GM13976 (cell line): ENCODE data around the gene MTG2.
A peak's percentile ranks its signal among the peaks of the same experiment; 100 is the strongest.

Experiments
- DNase-seq: peaks from one replicate; pipeline ENCODE4 v3.0.0; 2012; ENCODE audit warnings: low spot score
- in situ Hi-C: fragments of 300-500 bp; cut with MboI; formaldehyde crosslinking; loops from one replicate; pipeline ENCODE4 v1.12.0; 2022; ENCODE audit warnings: low sequenced_read_pairs, mixed read lengths, inconsistent platforms; ENCODE audit not compliant: unreplicated experiment
- TF ChIP-seq, protein P1 (sequence below): IDR thresholded peaks from 2 replicates; pipeline ENCODE4 v1.5.1; 2012; ENCODE audit warnings: borderline replicate concordance, mild to moderate bottlenecking; ENCODE audit not compliant: insufficient read depth; ENCODE audit errors: extremely low read depth, missing control alignments, control extremely low read depth

The MTG2 gene, protein sequence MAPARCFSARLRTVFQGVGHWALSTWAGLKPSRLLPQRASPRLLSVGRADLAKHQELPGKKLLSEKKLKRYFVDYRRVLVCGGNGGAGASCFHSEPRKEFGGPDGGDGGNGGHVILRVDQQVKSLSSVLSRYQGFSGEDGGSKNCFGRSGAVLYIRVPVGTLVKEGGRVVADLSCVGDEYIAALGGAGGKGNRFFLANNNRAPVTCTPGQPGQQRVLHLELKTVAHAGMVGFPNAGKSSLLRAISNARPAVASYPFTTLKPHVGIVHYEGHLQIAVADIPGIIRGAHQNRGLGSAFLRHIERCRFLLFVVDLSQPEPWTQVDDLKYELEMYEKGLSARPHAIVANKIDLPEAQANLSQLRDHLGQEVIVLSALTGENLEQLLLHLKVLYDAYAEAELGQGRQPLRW

DNA sequence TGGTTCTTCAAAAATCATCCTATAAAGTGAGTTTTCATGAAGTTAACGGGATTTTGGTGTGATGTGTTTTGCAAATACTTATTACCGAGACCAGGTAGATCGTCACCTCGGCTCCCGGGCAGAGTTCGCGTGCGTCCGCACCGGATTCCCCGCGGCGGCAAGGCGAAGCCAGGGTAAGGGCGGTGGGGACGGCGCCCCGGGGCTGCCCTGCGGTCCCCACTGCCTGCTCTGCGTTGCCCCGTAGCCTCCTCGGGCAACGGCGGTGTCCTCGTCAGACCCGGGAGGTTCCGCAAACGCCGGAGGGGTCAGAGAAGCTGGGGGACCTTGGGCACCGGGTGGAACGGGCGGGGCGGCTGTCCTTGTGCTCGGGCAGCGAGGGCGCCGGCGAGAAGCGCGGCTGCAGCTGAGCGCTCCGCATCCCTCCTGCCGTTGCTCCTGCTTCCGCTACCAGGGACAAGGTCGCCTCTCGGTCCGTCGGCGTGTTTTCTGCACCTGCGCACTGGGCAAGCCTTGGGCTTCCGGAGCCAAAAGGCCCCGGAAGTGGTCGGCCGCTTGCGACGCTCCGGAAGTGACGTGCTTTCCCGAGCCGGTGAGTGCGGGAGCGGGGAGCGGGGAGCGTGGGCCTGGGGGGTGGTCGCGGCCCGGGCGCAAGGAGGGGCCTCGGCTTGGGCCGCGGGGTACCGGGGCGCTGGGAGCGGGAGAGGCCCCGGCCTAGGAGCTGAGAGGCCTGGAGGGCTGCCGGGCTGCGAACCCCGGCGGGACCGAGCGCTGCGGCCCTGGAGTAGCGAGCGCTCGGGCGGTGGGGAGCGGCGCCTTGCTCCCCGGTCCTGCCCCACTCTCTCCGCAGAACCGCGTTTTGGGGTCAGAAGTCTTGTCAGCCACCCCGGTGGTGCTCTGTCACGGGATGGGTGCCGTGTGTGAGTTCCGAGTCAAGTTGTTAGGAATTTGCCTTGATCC lies at the start of gene MTG2:
TSS of gene MTG2 (plus strand) at position 560 of the 957 bp plus-strand sequence. CDS start 10,393 bp downstream, outside the sequence.
- TF ChIP-seq, protein P1, sequence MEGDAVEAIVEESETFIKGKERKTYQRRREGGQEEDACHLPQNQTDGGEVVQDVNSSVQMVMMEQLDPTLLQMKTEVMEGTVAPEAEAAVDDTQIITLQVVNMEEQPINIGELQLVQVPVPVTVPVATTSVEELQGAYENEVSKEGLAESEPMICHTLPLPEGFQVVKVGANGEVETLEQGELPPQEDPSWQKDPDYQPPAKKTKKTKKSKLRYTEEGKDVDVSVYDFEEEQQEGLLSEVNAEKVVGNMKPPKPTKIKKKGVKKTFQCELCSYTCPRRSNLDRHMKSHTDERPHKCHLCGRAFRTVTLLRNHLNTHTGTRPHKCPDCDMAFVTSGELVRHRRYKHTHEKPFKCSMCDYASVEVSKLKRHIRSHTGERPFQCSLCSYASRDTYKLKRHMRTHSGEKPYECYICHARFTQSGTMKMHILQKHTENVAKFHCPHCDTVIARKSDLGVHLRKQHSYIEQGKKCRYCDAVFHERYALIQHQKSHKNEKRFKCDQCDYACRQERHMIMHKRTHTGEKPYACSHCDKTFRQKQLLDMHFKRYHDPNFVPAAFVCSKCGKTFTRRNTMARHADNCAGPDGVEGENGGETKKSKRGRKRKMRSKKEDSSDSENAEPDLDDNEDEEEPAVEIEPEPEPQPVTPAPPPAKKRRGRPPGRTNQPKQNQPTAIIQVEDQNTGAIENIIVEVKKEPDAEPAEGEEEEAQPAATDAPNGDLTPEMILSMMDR, result no peak
- in situ Hi-C loops, result no loop called here
- peak; percentile 100 for DNase-seq

DNA sequence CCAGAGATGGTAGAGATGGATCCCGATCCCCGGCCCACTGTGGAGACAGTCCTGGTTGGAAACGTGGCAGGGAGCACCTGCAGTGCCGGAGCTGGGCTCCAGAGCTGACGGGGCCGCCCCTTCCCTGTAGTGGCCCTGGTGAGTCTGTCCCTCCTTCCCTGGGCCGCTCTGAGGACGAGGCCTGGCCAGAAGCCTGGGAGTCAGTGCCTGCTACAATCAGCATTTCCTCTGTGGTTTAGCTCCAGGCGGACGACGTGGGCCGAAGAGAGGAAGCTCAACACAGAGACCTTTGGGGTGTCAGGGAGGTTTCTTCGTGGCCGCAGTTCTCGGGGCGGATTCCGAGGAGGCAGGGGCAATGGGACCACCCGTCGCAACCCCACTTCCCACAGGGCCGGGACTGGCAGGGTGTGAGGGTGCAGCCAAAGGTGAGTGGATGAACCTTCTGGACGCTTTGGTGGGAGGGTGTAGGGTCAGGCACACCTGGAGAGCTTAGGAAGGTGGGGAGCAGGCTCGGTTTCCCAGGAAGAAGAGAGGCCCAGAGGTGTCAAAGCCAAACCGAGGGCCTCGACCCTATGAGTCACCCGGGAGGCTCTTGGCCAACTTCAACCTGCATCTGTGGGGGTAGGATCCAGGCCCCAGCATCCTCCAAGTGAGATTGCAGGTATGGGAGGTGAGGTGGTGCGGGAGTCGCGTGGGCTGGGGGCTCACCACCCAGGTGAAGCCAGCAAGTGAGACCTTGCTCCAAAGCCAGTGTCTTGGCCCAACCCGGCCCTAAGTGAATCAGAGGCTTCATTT lies 49.6 kb upstream of the MTG2 start:
- DNase-seq, result no peak
- in situ Hi-C loops, result no loop called here
- TF ChIP-seq, protein P1, result no peak

DNA sequence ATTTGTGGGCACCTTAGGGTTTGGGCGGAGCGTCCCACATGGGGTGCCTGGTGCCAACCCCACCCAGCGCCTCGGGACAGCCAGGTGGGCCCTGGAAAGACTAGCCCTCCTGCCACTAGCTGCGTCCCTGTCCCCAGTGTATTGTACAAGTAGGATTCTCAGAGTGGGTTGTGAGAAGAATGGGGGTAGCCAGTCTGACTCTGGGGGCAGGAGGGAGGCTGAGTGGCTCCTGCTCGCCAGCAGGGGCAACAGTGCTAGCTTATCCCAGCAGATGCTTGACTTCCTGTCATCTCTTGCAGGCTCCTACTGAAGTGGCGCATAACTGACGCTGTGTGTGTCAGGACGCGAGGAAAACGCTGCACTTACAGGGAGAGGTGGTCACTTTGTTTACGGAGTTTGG lies 49.0 kb upstream of the MTG2 start:
- in situ Hi-C loops, result no loop called here
- no peak for DNase-seq
- TF ChIP-seq, protein P1, result no peak

DNA sequence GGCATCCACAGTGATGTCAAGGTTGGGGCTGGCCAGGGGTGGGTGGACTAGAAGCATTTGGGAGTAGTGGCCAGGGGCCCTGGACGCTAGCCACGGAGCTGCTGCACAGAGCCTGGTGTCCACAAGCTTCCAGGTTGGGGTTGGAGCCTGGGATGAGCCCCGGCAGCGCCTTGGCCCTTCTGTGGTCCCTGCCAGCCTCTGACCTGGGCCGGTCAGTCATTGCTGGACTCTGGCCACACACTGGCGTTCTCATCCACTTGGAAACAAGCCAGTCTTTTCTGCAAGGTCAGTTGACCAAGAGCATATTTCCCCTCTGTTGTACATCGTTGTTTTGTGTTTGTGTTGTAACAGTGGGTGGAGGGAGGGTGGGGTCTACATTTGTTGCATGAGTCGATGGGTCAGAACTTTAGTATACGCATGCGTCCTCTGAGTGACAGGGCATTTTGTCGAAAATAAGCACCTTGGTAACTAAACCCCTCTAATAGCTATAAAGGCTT lies 48.0 kb upstream of the MTG2 start:
- in situ Hi-C loops, result no loop called here
- no peak for DNase-seq
- TF ChIP-seq, protein P1, result no peak

DNA sequence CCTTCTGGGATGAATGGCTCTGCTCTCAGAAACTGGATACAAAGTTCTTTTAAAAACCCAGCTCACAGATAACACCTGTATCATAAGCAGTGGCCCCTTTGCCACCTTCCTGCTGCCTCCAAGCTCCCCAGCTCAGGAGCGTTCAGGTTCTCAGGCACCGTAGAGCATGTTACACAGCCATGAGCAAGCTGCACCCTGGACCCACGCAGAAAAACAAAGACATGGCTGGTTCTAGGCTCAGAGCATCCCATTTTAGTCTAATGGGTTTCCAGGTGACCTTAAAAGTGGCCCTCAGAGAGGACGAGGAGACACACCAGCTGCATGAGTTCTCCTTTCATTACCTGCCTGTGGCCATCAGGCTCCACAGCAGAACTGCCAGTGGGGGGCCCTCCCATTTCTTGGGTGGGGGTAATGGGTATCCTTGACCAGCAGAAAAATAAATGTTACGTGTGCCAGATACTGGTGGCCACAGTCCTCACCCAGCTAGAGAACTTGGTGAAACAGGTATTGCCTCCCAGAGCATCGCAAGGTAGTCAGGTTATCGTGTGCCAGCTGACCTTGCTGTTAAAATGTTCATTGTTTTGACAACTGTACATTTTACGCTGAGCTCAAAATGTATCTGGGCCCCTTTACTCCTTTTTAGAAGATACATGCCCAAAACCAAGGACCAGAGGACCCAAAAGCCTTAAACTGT lies 47.1 kb upstream of the MTG2 start:
- DNase-seq, result no peak
- TF ChIP-seq, protein P1, result no peak
- in situ Hi-C loops, result no loop called here
